ENCODE data around the gene MS4A4A. TPM values are rescaled to one million over a fixed set of nuclear protein-coding genes. Genes with fewer than 3 reads are reported as not detected.
"Not testable (repeated sequence)": the region's sequence is repeated elsewhere in the genome, so short reads cannot be mapped to it uniquely, and the experiment has no call there.

Gene MS4A4A
- total RNA-seq, 4 donors from 2014 or later, result 27.8 to 55.8 (median 38.3) TPM

GRCh38 chr11:60281485-60281884 is 1.0 kb downstream of the MS4A4A start:
- Histone ChIP-seq H3K27me3 (no peaks in the 10 kb centered on the region), H3K9me3 (no peaks in the 10 kb centered on the region), H3K27ac (peak overlapping the region in 3 of 4 donors; percentile 16 to 78 (median 52)), H3K4me1 (no peaks in the 10 kb centered on the region), H3K36me3 (no peaks in the 10 kb centered on the region), H3K4me3 (peak overlapping the region in 2 of 4 donors; percentile 15 to 36)
- 39 to 75% methylated on average over 2 of the region's 2 CpGs for WGBS, 2 donors
- no peak for DNase-seq (ENCODE audit: low spot score in 2 of 2)
- TF ChIP-seq EP300 (IDR thresholded peaks at IDR 0.05) (no peak), CTCF (IDR thresholded peaks at IDR 0.05) (no peak), POLR2A (IDR thresholded peaks at IDR 0.05) (no peak)

GRCh38 chr11:60282286-60282685 is 1.8 kb downstream of the MS4A4A start:
- DNase-seq (ENCODE audit: low spot score in 2 of 2), result no peak
- 68 to 77% methylated on average over 2 of the region's 2 CpGs for WGBS, 2 donors
- Histone ChIP-seq H3K9me3 (no peaks in the 10 kb centered on the region), H3K27ac (peak overlapping the region in 3 of 4 donors; percentile 12 to 78 (median 52)), H3K4me1 (no peaks in the 10 kb centered on the region), H3K27me3 (no peaks in the 10 kb centered on the region), H3K36me3 (no peaks in the 10 kb centered on the region), H3K4me3 (peak overlapping the region in 2 of 4 donors; percentile 3 to 36)
- no peak for TF ChIP-seq POLR2A (IDR thresholded peaks at IDR 0.05)
- no peak for TF ChIP-seq CTCF (IDR thresholded peaks at IDR 0.05)
- no peak for TF ChIP-seq EP300 (IDR thresholded peaks at IDR 0.05)

- WGBS, 2 donors, result 19 to 31% methylated on average over 7 of the region's 7 CpGs
These were observed 5.1 kb downstream of the MS4A4A start for GRCh38 chr11:60285411-60286126.

GRCh38 chr11:60288531-60288930 is 8.1 kb downstream of the MS4A4A start:
- no peaks in the 10 kb centered on the region for H3K4me1 ChIP-seq
- no peaks in the 10 kb centered on the region for H3K36me3 ChIP-seq
- no peaks in the 10 kb centered on the region for H3K27me3 ChIP-seq
- DNase-seq (ENCODE audit: low spot score in 2 of 2), result no peak
- H3K4me3 ChIP-seq, result no peak overlapping the region
- WGBS, 2 donors, result 89 to 100% methylated on average over 1 of the region's 1 CpG
- H3K27ac ChIP-seq, result no peak overlapping the region
- peaks cover 0 to 19% (median 0%) of the 10 kb centered on the region in 4 donors for H3K9me3 ChIP-seq
- TF ChIP-seq POLR2A (IDR thresholded peaks at IDR 0.05), result no peak
- no peak for TF ChIP-seq CTCF (IDR thresholded peaks at IDR 0.05)
- no peak for TF ChIP-seq EP300 (IDR thresholded peaks at IDR 0.05)

More at GRCh38 chr11:60285411-60286126, 5.1 kb downstream of the MS4A4A start:
- not testable (repeated sequence) for H3K4me3 ChIP-seq; DNase-seq (ENCODE audit: low spot score in 2 of 2); H3K4me1 ChIP-seq; H3K36me3 ChIP-seq; H3K27me3 ChIP-seq
- peaks cover 0 to 19% (median 0%) of the 10 kb centered on the region in 4 donors for H3K9me3 ChIP-seq
- peak overlapping the region in 1 of 4 donors; percentile 16 for H3K27ac ChIP-seq

GRCh38 chr11:60292145-60292544 is 11.7 kb downstream of the MS4A4A start:
- H3K4me3 ChIP-seq, result no peak overlapping the region
- no peak for TF ChIP-seq EP300 (IDR thresholded peaks at IDR 0.05)
- no peak for TF ChIP-seq CTCF (IDR thresholded peaks at IDR 0.05)
- no peak for TF ChIP-seq POLR2A (IDR thresholded peaks at IDR 0.05)
- no peak overlapping the region for H3K27ac ChIP-seq
- no peaks in the 10 kb centered on the region for H3K36me3 ChIP-seq
- no peaks in the 10 kb centered on the region for H3K27me3 ChIP-seq
- no peak for DNase-seq (ENCODE audit: low spot score in 2 of 2)
- peaks cover 0 to 19% (median 0%) of the 10 kb centered on the region in 4 donors for H3K9me3 ChIP-seq
- H3K4me1 ChIP-seq, result no peaks in the 10 kb centered on the region
- WGBS, 2 donors, result 81 to 82% methylated on average over 2 of the region's 2 CpGs

Data from tibial nerve (tissue), 4 donors.